Smooth muscle cell (in vitro differentiated cells): ENCODE results near the gene NEK8. TPM values are rescaled to one million over a fixed set of nuclear protein-coding genes. Genes with fewer than 3 reads are reported as not detected.

Source experiments
- DNase-seq: peaks from one replicate; lab custom pipeline; 2025; ENCODE audit not compliant: unreplicated experiment; lab: John Stamatoyannopoulos, UW
- H2AFZ ChIP-seq: fragments of 200-600 bp; sonication (generic); 2 replicates; pipeline ENCODE4 v1.6.0; 2016; ENCODE audit warnings: antibody characterized with exemption, low read depth, mild to moderate bottlenecking
- H3F3A ChIP-seq: fragments of 200-600 bp; sonication (generic); 2 replicates; pipeline ENCODE4 v1.6.0; 2017; ENCODE audit warnings: antibody characterized with exemption, low read depth
- H3K27ac ChIP-seq: fragments of 200-600 bp; sonication (generic); 2 replicates; pipeline ENCODE4 v1.5.1; 2016; ENCODE audit warnings: low read depth, mild to moderate bottlenecking
- H3K27me3 ChIP-seq: fragments of 200-600 bp; sonication (generic); 2 replicates; pipeline ENCODE4 v1.6.1; 2016; ENCODE audit warnings: low read depth, mild to moderate bottlenecking
- H3K36me3 ChIP-seq: fragments of 200-600 bp; sonication (generic); 2 replicates; pipeline ENCODE4 v1.5.1; 2016; ENCODE audit warnings: low read depth
- H3K4me1 ChIP-seq: fragments of 200-600 bp; sonication (generic); 2 replicates; pipeline ENCODE4 v1.5.1; 2016; ENCODE audit warnings: low read depth
- H3K4me2 ChIP-seq: fragments of 200-600 bp; sonication (generic); 2 replicates; pipeline ENCODE4 v1.6.0; 2016; ENCODE audit warnings: mild to moderate bottlenecking
- H3K4me3 ChIP-seq: fragments of 200-600 bp; sonication (generic); 2 replicates; pipeline ENCODE4 v1.5.1; 2016; ENCODE audit warnings: mild to moderate bottlenecking
- H3K79me2 ChIP-seq: fragments of 200-600 bp; sonication (generic); 2 replicates; pipeline ENCODE4 v1.6.0; 2016; ENCODE audit warnings: low read depth, mild to moderate bottlenecking
- H3K9ac ChIP-seq: fragments of 200-600 bp; sonication (generic); 2 replicates; pipeline ENCODE4 v1.6.0; 2016; ENCODE audit warnings: low read depth
- H3K9me3 ChIP-seq: fragments of 200-600 bp; sonication (generic); replicated peaks from 2 replicates; pipeline ENCODE4 v1.5.1; 2016; ENCODE audit warnings: low read depth
- H4K20me1 ChIP-seq: fragments of 200-600 bp; sonication (generic); 2 replicates; pipeline ENCODE4 v1.6.0; 2016; ENCODE audit warnings: low read depth
- CTCF ChIP-seq: fragments of 200-600 bp; sonication (generic); IDR thresholded peaks from 2 replicates; pipeline ENCODE4 v1.5.1; 2017; ENCODE audit warnings: borderline replicate concordance, mild to moderate bottlenecking, antibody characterized with exemption; ENCODE audit not compliant: insufficient read depth, poor library complexity, severe bottlenecking
- WGBS: methylation state at CpG from one replicate; pipeline ENCODE4 v1.1.7; 2016; ENCODE audit warnings: low lambda C conversion rate; 5-methylcytosine and 5-hydroxymethylcytosine counted together
- polyA plus RNA-seq: library from polyadenylated mRNA; unstranded; fragments of >200 nt; fragmentation: Nextera tagmentation; extraction: Ambion mirVana; gene quantifications from 2 replicates; pipeline ENCODE4 v1.2.1, GENCODE V29; 2016
- total RNA-seq: library from RNA; depleted of rRNA; stranded (reverse); fragments of >200 nt; gene quantifications from 2 replicates; pipeline ENCODE4 v1.2.3, GENCODE V29; 2014

Gene NEK8
- total and polyA plus RNA-seq, 2 experiments from 2014 or later, result 2.8 to 4.6 TPM

- no peak overlapping the region for H3K4me3 ChIP-seq
- no peak overlapping the region for H3K27ac ChIP-seq
- no peaks in the 10 kb centered on the region for H3K36me3 ChIP-seq
- H4K20me1 ChIP-seq, result no peaks in the 10 kb centered on the region
- no peak for TF ChIP-seq CTCF
- DNase-seq, result no peak
- no peak overlapping the region for H3K9ac ChIP-seq
- H3K27me3 ChIP-seq, result no peaks in the 10 kb centered on the region
- no peaks in the 10 kb centered on the region for H3F3A ChIP-seq
- H3K4me1 ChIP-seq, result peaks cover 12% of the 10 kb centered on the region
- H2AFZ ChIP-seq, result no peak overlapping the region
- no peak overlapping the region for H3K4me2 ChIP-seq
- no peaks in the 10 kb centered on the region for H3K79me2 ChIP-seq
- H3K9me3 ChIP-seq, result no peaks in the 10 kb centered on the region
- 86% methylated on average over 10 of the region's 10 CpGs for WGBS
Observed at GRCh38 chr17:28705728-28706334, 22.8 kb upstream of the NEK8 start.

GRCh38 chr17:28706471-28707338 lies 21.9 kb upstream of the NEK8 start:
- DNase-seq, result no peak
- WGBS, result 79% methylated on average over 6 of the region's 7 CpGs
- no peaks in the 10 kb centered on the region for H3K27me3 ChIP-seq
- no peak overlapping the region for H3K27ac ChIP-seq
- no peaks in the 10 kb centered on the region for H4K20me1 ChIP-seq
- no peak overlapping the region for H3K4me2 ChIP-seq
- no peaks in the 10 kb centered on the region for H3K79me2 ChIP-seq
- no peak overlapping the region for H3K4me3 ChIP-seq
- H3K36me3 ChIP-seq, result no peaks in the 10 kb centered on the region
- H3K4me1 ChIP-seq, result peaks cover 12% of the 10 kb centered on the region
- H3K9me3 ChIP-seq, result no peaks in the 10 kb centered on the region
- H2AFZ ChIP-seq, result no peak overlapping the region
- H3K9ac ChIP-seq, result no peak overlapping the region
- peaks cover 3% of the 10 kb centered on the region for H3F3A ChIP-seq
- no peak for TF ChIP-seq CTCF

- no peaks in the 10 kb centered on the region for H3K27me3 ChIP-seq
- H3K27ac ChIP-seq, result no peak overlapping the region
- TF ChIP-seq CTCF, result no peak
- no peak overlapping the region for H3K4me3 ChIP-seq
- no peak overlapping the region for H2AFZ ChIP-seq
- H3K4me2 ChIP-seq, result no peak overlapping the region
- H3K9me3 ChIP-seq, result no peaks in the 10 kb centered on the region
- H3F3A ChIP-seq, result peaks cover 8% of the 10 kb centered on the region
- no peak for DNase-seq
- no peak overlapping the region for H3K9ac ChIP-seq
- no peaks in the 10 kb centered on the region for H4K20me1 ChIP-seq
- H3K79me2 ChIP-seq, result no peaks in the 10 kb centered on the region
- H3K36me3 ChIP-seq, result no peaks in the 10 kb centered on the region
- peaks cover 12% of the 10 kb centered on the region for H3K4me1 ChIP-seq
- WGBS, result 93% methylated on average over 2 of the region's 2 CpGs
Observed at GRCh38 chr17:28707339-28707720, 21.3 kb upstream of the NEK8 start.
